HEK293 (cell line): ENCODE results near the gene CPLX1.

ENCODE experiments used
- CTCF ChIA-PET: fragments of 350-600 bp; formaldehyde crosslinking; extraction: SDS; loops from one replicate; lab custom pipeline; 2021; ENCODE audit warnings: antibody characterized with exemption; lab: Yijun Ruan, JAX
- POLR2A ChIA-PET: fragments of 300-600 bp; formaldehyde crosslinking; extraction: SDS; loops from one replicate; lab custom pipeline; 2020; ENCODE audit warnings: antibody characterized with exemption, inconsistent platforms; lab: Yijun Ruan, JAX
- H3K27ac ChIP-seq: fragments of 200-500 bp; sonication (Bioruptor generic); 2 replicates; pipeline ENCODE4 v1.5.1; 2014; ENCODE audit warnings: low read depth, low read length, control low read depth, inconsistent platforms; ENCODE audit errors: extremely low read depth
- H3K36me3 ChIP-seq, 2 experiments: fragments of 200-500 bp in 1 of 2; sonication (Bioruptor generic) in 1 of 2; 1 replicate in 1 of 2; 2 replicates in 1 of 2; pipeline ENCODE4 v1.5.1; 2014 to 2017; ENCODE audit warnings: inconsistent platforms in 2 of 2, low read length in 2 of 2; ENCODE audit not compliant: control insufficient read depth in 2 of 2, insufficient read depth in 1 of 2
- H3K4me1 ChIP-seq: fragments of 200-500 bp; sonication (Bioruptor generic); 2 replicates; pipeline ENCODE4 v1.5.1; 2014; ENCODE audit warnings: mild to moderate bottlenecking, low read length, inconsistent platforms; ENCODE audit not compliant: control insufficient read depth, insufficient read depth
- H3K4me3 ChIP-seq: 2 replicates; pipeline ENCODE4 v1.5.1; 2011; ENCODE audit warnings: low read depth, mild to moderate bottlenecking, control low read depth, low read length, moderate library complexity
- H3K9me3 ChIP-seq: fragments of 200-500 bp; sonication (Bioruptor generic); 2 replicates; pipeline ENCODE4 v1.5.1; 2014; ENCODE audit warnings: low read depth, low read length, inconsistent platforms; ENCODE audit not compliant: control insufficient read depth, insufficient read depth
- SALL2 ChIP-seq: fragments of 450-650 bp; formaldehyde crosslinking; IDR thresholded peaks from 2 replicates; pipeline ENCODE4 v1.5.0; 2017; ENCODE audit warnings: missing biosample characterization, mild to moderate bottlenecking, missing genetic modification characterization, borderline replicate concordance
- SP2 ChIP-seq: fragments of 450-650 bp; formaldehyde crosslinking; IDR thresholded peaks from 2 replicates; pipeline ENCODE4 v1.5.1; 2016; ENCODE audit warnings: missing biosample characterization, missing genetic modification characterization
- ZFP41 ChIP-seq: fragments of 450-650 bp; formaldehyde crosslinking; IDR thresholded peaks from 2 replicates; pipeline ENCODE4 v1.5.1; 2016; ENCODE audit warnings: missing biosample characterization, missing genetic modification characterization, borderline replicate concordance
- ZFP69B ChIP-seq: fragments of 450-650 bp; formaldehyde crosslinking; IDR thresholded peaks from 2 replicates; pipeline ENCODE4 v1.5.1; 2016; ENCODE audit warnings: missing biosample characterization, missing genetic modification characterization
- ZNF121 ChIP-seq: fragments of 450-650 bp; formaldehyde crosslinking; IDR thresholded peaks from 2 replicates; pipeline ENCODE4 v1.5.1; 2016; ENCODE audit warnings: missing biosample characterization, missing genetic modification characterization
- ZNF16 ChIP-seq: fragments of 450-650 bp; formaldehyde crosslinking; IDR thresholded peaks from 2 replicates; pipeline ENCODE4 v1.5.1; 2016; ENCODE audit warnings: low read depth, missing biosample characterization, missing genetic modification characterization
- ZNF174 ChIP-seq: fragments of 450-650 bp; formaldehyde crosslinking; IDR thresholded peaks from 2 replicates; pipeline ENCODE4 v1.5.0; 2017; ENCODE audit warnings: missing biosample characterization, mild to moderate bottlenecking, missing genetic modification characterization
- ZNF274 ChIP-seq, 2 experiments: fragments of 200-500 bp in 1 of 2; fragments of 450-650 bp in 1 of 2; sonication (Bioruptor generic) in 1 of 2; formaldehyde crosslinking in 1 of 2; IDR thresholded peaks; 2 replicates each; pipeline versions ENCODE4 v1.5.1 to v1.6.1; 2014 to 2016; ENCODE audit warnings: borderline replicate concordance in 1 of 2, inconsistent platforms in 1 of 2, low read length in 1 of 2, missing biosample characterization in 1 of 2, missing genetic modification characterization in 1 of 2
- ZNF423 ChIP-seq: fragments of 450-650 bp; formaldehyde crosslinking; IDR thresholded peaks from 2 replicates; pipeline ENCODE4 v1.5.1; 2016; ENCODE audit warnings: missing biosample characterization, missing genetic modification characterization
- ZNF558 ChIP-seq: fragments of 450-650 bp; formaldehyde crosslinking; IDR thresholded peaks from 2 replicates; pipeline ENCODE4 v1.5.1; 2016; ENCODE audit warnings: missing biosample characterization, missing genetic modification characterization
- ZNF626 ChIP-seq: fragments of 450-650 bp; sonication (Bioruptor Pico); formaldehyde crosslinking; IDR thresholded peaks from 2 replicates; pipeline ENCODE4 v1.5.1; 2018; ENCODE audit warnings: missing biosample characterization, missing genetic modification characterization, inconsistent platforms
- ZNF629 ChIP-seq: fragments of 450-650 bp; formaldehyde crosslinking; IDR thresholded peaks from 2 replicates; pipeline ENCODE4 v1.5.1; 2017; ENCODE audit warnings: missing biosample characterization, missing genetic modification characterization
- ZNF747 ChIP-seq: fragments of 450-650 bp; formaldehyde crosslinking; IDR thresholded peaks from 2 replicates; pipeline ENCODE4 v1.5.1; 2016; ENCODE audit warnings: missing biosample characterization, missing genetic modification characterization
- ZNF791 ChIP-seq: fragments of 450-650 bp; formaldehyde crosslinking; IDR thresholded peaks from 2 replicates; pipeline ENCODE4 v1.5.1; 2016; ENCODE audit warnings: missing biosample characterization, missing genetic modification characterization
- ZNF843 ChIP-seq: fragments of 450-650 bp; formaldehyde crosslinking; IDR thresholded peaks from 2 replicates; pipeline ENCODE4 v1.5.1; 2016; ENCODE audit warnings: missing biosample characterization, missing genetic modification characterization
- TF ChIP-seq, protein P1 (sequence below): fragments of 450-650 bp; formaldehyde crosslinking; IDR thresholded peaks from 2 replicates; pipeline ENCODE4 v1.5.0; 2017; ENCODE audit warnings: missing biosample characterization, missing genetic modification characterization, borderline replicate concordance
- TF ChIP-seq, protein P2 (sequence below): fragments of 450-650 bp; formaldehyde crosslinking; IDR thresholded peaks from 2 replicates; pipeline ENCODE4 v1.5.1; 2016; ENCODE audit warnings: missing biosample characterization, missing genetic modification characterization

CPLX1 gene

DNA sequence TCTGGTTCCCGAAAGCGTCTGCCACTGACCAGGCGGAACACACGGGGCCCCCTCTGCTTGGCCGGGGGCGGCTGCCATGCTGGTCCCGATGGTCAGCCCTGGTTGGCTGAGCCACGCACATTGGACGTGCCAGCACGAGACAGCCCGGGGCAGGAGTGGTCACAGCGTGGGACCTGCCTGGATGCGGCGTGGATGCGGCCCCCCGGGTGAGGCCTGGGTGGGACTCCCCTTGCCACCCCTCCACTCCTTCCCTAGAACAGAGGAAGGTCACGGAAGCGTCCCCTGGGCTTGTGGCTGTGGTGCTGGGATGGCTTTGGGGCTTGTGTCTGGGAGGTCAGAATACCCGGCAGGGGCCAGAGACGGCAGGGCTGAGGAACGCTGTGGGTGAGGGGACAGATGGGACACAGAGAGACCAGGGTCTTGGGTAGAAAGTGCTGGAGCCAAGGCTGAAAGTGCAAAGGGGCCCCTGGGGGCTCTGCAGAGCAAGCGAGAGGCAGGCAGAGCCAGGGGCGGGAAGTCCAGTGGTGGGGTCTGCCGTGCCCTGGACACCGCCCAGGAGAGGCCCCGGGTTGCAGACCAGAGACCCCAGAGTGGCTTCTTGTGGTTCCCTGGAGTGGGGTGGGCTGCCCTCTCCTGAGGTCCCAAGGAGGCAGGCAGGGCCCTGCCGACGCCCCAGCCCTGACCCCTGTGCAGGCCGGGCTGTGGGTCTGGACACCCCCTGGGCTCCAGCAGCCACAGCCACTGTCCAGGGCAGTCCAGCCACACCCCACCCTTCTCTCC, 8.6 kb upstream of the CPLX1 start:
- no peaks in the 10 kb centered on the region for H3K4me1 ChIP-seq
- H3K9me3 ChIP-seq = no peaks in the 10 kb centered on the region
- TF ChIP-seq ZNF791 (tag by site-specific recombination) = no peak
- TF ChIP-seq ZNF558 (tag by site-specific recombination) = no peak
- no peak for TF ChIP-seq ZNF174
- no peak for TF ChIP-seq ZFP41 (tag by site-specific recombination)
- no peak for TF ChIP-seq ZNF16
- TF ChIP-seq SP2 (tag by site-specific recombination) = no peak
- TF ChIP-seq ZFP69B (tag by site-specific recombination) = no peak
- TF ChIP-seq, protein P1, sequence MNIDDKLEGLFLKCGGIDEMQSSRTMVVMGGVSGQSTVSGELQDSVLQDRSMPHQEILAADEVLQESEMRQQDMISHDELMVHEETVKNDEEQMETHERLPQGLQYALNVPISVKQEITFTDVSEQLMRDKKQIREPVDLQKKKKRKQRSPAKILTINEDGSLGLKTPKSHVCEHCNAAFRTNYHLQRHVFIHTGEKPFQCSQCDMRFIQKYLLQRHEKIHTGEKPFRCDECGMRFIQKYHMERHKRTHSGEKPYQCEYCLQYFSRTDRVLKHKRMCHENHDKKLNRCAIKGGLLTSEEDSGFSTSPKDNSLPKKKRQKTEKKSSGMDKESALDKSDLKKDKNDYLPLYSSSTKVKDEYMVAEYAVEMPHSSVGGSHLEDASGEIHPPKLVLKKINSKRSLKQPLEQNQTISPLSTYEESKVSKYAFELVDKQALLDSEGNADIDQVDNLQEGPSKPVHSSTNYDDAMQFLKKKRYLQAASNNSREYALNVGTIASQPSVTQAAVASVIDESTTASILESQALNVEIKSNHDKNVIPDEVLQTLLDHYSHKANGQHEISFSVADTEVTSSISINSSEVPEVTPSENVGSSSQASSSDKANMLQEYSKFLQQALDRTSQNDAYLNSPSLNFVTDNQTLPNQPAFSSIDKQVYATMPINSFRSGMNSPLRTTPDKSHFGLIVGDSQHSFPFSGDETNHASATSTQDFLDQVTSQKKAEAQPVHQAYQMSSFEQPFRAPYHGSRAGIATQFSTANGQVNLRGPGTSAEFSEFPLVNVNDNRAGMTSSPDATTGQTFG (tag by site-specific recombination) = no peak
- TF ChIP-seq ZNF626 (tag by site-specific recombination) = no peak
- no peak for TF ChIP-seq ZNF629 (tag by site-specific recombination)
- TF ChIP-seq ZNF423 (tag by site-specific recombination) = no peak
- TF ChIP-seq SALL2 = no peak
- TF ChIP-seq ZNF747 = no peak
- TF ChIP-seq ZNF274 (IDR thresholded peaks at IDR 0.05; ENCODE audit: low read length) = no peak
- no peak for TF ChIP-seq ZNF274 (tag by site-specific recombination; IDR thresholded peaks at IDR 0.05; ENCODE audit: borderline replicate concordance)
- TF ChIP-seq, all 188 proteins: peak for 0
- Histone ChIP-seq H3K4me3 (no peak overlapping the region), H3K27ac (no peak overlapping the region), H3K36me3 (no peaks in the 10 kb centered on the region)
- POLR2A ChIA-PET = no interaction called here
- CTCF ChIA-PET = no interaction called here

DNA sequence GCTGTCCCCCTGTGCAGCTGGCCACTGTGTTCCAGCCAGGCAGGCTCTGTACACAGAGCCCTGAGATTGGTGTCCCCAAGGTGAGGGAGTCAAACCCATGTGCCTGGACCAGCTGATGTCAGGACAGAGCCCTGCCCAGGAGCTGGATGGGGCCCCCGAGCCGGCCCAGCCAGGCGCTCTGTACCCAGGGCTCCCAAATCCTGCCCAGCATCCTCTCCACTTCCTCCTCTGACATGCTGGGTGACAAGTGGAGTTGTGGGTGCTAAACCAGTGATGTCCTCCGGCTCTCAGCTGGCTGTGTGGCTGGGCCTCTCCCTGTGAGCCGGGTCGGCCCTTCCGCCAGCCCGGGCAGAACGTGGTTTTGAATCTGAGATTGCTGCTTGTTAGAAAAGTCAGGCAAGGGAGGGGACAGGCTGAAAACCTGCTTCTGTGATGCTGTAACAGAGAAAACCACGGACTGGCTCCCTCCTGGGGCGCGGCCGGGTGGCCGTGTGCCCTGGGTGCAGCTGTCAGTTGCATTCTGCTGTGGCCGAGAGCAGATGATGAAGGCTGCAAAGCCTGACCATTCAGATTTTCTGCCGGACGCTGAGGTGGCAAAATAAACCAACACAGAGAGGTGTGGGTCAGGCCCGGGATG, 7.9 kb upstream of the CPLX1 start:
- H3K36me3 ChIP-seq = no peaks in the 10 kb centered on the region
- H3K4me1 ChIP-seq = no peaks in the 10 kb centered on the region
- H3K4me3 ChIP-seq = no peak overlapping the region
- no peaks in the 10 kb centered on the region for H3K9me3 ChIP-seq
- POLR2A ChIA-PET = no interaction called here
- no peak overlapping the region for H3K27ac ChIP-seq
- CTCF ChIA-PET = no interaction called here
- no peak for TF ChIP-seq ZNF843 (tag by site-specific recombination)
- no peak for TF ChIP-seq ZNF121 (tag by site-specific recombination)
- TF ChIP-seq, protein P2, sequence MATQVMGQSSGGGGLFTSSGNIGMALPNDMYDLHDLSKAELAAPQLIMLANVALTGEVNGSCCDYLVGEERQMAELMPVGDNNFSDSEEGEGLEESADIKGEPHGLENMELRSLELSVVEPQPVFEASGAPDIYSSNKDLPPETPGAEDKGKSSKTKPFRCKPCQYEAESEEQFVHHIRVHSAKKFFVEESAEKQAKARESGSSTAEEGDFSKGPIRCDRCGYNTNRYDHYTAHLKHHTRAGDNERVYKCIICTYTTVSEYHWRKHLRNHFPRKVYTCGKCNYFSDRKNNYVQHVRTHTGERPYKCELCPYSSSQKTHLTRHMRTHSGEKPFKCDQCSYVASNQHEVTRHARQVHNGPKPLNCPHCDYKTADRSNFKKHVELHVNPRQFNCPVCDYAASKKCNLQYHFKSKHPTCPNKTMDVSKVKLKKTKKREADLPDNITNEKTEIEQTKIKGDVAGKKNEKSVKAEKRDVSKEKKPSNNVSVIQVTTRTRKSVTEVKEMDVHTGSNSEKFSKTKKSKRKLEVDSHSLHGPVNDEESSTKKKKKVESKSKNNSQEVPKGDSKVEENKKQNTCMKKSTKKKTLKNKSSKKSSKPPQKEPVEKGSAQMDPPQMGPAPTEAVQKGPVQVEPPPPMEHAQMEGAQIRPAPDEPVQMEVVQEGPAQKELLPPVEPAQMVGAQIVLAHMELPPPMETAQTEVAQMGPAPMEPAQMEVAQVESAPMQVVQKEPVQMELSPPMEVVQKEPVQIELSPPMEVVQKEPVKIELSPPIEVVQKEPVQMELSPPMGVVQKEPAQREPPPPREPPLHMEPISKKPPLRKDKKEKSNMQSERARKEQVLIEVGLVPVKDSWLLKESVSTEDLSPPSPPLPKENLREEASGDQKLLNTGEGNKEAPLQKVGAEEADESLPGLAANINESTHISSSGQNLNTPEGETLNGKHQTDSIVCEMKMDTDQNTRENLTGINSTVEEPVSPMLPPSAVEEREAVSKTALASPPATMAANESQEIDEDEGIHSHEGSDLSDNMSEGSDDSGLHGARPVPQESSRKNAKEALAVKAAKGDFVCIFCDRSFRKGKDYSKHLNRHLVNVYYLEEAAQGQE (tag by site-specific recombination) = no peak
